ENCODE data around the gene LINC00305. TPM values are rescaled to one million over a fixed set of nuclear protein-coding genes. Genes with fewer than 3 reads are reported as not detected.

The LINC00305 gene
- total and polyA plus RNA-seq, 2 donors (not counting 3 experiments of a cell fraction or from before 2014, with no cell fraction given): not detected

DNA sequence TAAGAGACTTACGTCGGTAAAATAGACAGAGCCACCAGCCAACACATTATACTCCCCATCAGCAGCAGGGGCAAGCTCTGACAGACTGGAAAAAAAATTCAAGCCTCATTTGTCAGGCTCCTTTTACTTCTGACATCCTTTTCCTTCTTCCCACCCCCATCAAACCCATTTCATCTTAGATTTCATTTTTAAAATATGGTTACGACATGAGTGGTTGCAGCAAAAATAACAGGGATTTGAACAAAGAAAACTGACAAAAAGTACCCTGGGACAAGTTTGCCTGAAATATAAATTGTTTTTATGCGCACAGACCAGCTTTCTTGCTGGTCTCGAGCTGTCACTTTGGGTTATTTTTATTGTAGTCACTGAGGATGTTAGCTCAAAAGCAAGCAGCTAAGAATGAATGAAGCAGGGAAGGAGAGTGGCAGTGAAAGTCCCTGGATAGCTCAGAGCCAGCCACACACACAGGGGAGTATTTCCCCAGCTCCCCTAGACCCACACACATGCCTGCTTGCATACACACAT, 30.7 kb upstream of the LINC00305 start:
- Histone ChIP-seq H2AFZ (ENCODE audit: low read depth, low read length) (no peak overlapping the region), H3K9me1 (replicated peaks; ENCODE audit: control insufficient read depth, extremely low read depth, insufficient read depth, low read length) (no peaks in the 10 kb centered on the region), H4K20me1 (replicated peaks; ENCODE audit: control insufficient read depth, extremely low read depth, insufficient read depth, low read length) (no peaks in the 10 kb centered on the region), H3K9me3 (replicated peaks; ENCODE audit: control insufficient read depth, insufficient read depth, low read length) (no peaks in the 10 kb centered on the region), H3K27ac (ENCODE audit: insufficient read depth, low read depth, low read length) (no peak overlapping the region), H3K4me3 (replicated peaks in 1 of 3; ENCODE audit: insufficient read depth in 1 of 3, low read depth in 1 of 3, low read length in 3 of 3) (no peak overlapping the region), H3K9ac (replicated peaks; ENCODE audit: extremely low read depth, insufficient read depth, low read length) (no peak overlapping the region), H3K27me3 (ENCODE audit: control insufficient read depth in 2 of 2, insufficient read depth in 2 of 2, low read length in 2 of 2) (no peaks in the 10 kb centered on the region), H3K4me1 (ENCODE audit: control insufficient read depth, extremely low read depth, insufficient read depth, low read length) (no peaks in the 10 kb centered on the region), H3K79me2 (ENCODE audit: control insufficient read depth, insufficient read depth, low read length) (no peaks in the 10 kb centered on the region), H3K36me3 (ENCODE audit: control insufficient read depth in 2 of 2, extremely low read depth in 1 of 2, insufficient read depth in 2 of 2, low read length in 2 of 2) (no peaks in the 10 kb centered on the region), H3K4me2 (ENCODE audit: insufficient read depth, low read length) (no peak overlapping the region)
- ChIA-PET CTCF (interaction anchor here (1.6 kb wide), 1 partner anchor 14 kb away, joined by 3 read pairs; no protein-coding TSS in a partner anchor), POLR2A (no interaction called here)
- no peak for DNase-seq (ENCODE audit: low read depth, low spot score)
- TF ChIP-seq GATA2 (IDR thresholded peaks at IDR 0.05; ENCODE audit: insufficient read depth, insufficient read length, low read depth, low read length): no peak
- no peak for TF ChIP-seq MYC (IDR thresholded peaks at IDR 0.05; ENCODE audit: low read depth, low read length)
- no peak for TF ChIP-seq POLR2A (IDR thresholded peaks at IDR 0.05; ENCODE audit: low read depth, low read length)
- no peak for TF ChIP-seq FOS (IDR thresholded peaks at IDR 0.05; ENCODE audit: borderline replicate concordance, insufficient read depth, low read length)
- TF ChIP-seq CTCF (IDR thresholded peaks at IDR 0.05; ENCODE audit: extremely low read depth in 1 of 2, insufficient read depth in 1 of 2, low read depth in 1 of 2, low read length in 2 of 2): no peak
- TF ChIP-seq POLR2AphosphoS5 (IDR thresholded peaks at IDR 0.05; ENCODE audit: insufficient read depth, low read depth, low read length): no peak
- TF ChIP-seq EZH2 (IDR thresholded peaks at IDR 0.05; ENCODE audit: borderline replicate concordance, low read depth, low read length, severe bottlenecking): no peak
- TF ChIP-seq JUN (IDR thresholded peaks at IDR 0.05; ENCODE audit: borderline replicate concordance, insufficient read depth, insufficient read length, low read depth): no peak
- intact Hi-C loops (cut with micrococcal nuclease) (no loop called here), dilution Hi-C loops (cut with MboI; ENCODE audit: extremely low pct_ligation_motif_present, low sequenced_read_pairs) (no loop called here)
- BruUV-seq (replicated peaks): no TSS peak
- no peak for FAIRE-seq

Measured in endothelial cell of umbilical vein (primary cell).